ENCODE data around the gene BIRC6.
"Not testable (repeated sequence)": the region's sequence is repeated elsewhere in the genome, so short reads cannot be mapped to it uniquely, and the experiment has no call there.

Gene BIRC6

DNA sequence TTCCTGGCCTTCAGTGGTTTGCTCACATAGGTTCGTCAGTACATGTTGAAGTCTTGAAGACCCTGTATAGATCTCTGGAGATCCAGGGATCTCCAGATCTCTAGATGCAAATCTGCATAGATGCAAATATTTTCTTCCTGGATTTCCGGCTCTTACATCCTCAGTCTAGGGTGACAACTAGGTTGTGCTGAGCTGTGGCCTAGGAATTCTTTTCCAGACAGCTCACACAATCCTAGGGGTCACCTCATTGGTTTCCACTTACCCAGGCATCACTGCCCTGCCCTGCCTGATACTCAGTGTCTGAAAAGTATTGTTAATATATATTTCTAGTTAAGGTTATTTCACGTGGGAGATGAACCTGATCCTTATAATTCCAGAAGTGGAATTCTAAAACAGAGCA, 165.9 kb downstream of the BIRC6 start:
- no peak overlapping the region for H3K4me3 ChIP-seq (ENCODE audit: low read depth in 1 of 5, low read length in 5 of 5)
- no peaks in the 10 kb centered on the region for H3K9me3 ChIP-seq (ENCODE audit: control insufficient read depth in 5 of 5, low read length in 5 of 5)
- H3K36me3 ChIP-seq (ENCODE audit: control insufficient read depth in 5 of 5, insufficient read depth in 5 of 5, low read length in 5 of 5): peaks cover 43 to 62% (median 51%) of the 10 kb centered on the region in 5 donors

DNA sequence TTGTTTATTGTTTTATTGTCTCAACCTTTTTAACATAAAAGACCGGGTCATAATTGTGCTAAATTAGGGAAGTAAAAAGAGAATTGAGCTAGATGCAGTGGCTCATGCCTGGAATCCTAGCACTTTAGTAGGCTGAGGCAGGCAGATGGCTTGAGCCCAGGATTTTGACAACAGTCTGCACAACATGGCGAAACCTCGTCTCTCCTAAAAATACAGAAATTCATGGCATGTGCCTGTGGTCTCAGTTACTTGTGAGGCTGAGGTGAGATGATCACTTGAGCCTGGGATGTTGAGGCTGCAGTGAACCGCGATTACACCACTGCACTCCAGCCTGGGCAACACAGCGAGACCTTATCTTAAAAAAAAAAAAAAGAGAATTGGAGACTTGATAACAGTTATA, 166.9 kb downstream of the BIRC6 start:
- Histone ChIP-seq H3K27ac (ENCODE audit: low read depth, low read length) (no peak overlapping the region), H3K4me3 (ENCODE audit: low read depth in 1 of 5, low read length in 5 of 5) (no peak overlapping the region), H3K36me3 (ENCODE audit: control insufficient read depth in 5 of 5, insufficient read depth in 5 of 5, low read length in 5 of 5) (peaks cover 41 to 61% (median 48%) of the 10 kb centered on the region in 5 donors), H3K27me3 (ENCODE audit: control insufficient read depth in 5 of 5, insufficient read depth in 4 of 5, low read length in 5 of 5) (no peaks in the 10 kb centered on the region), H3K4me1 (ENCODE audit: control insufficient read depth in 5 of 5, insufficient read depth in 5 of 5, low read length in 5 of 5) (no peaks in the 10 kb centered on the region), H3K9ac (ENCODE audit: low read length in 5 of 5) (no peak overlapping the region), H3K9me3 (ENCODE audit: control insufficient read depth in 5 of 5, low read length in 5 of 5) (no peaks in the 10 kb centered on the region)

More for the DNA sequence above, 165.9 kb downstream of the BIRC6 start:
- Histone ChIP-seq H3K27me3 (ENCODE audit: control insufficient read depth in 5 of 5, insufficient read depth in 4 of 5, low read length in 5 of 5) (no peaks in the 10 kb centered on the region), H3K9ac (ENCODE audit: low read length in 5 of 5) (no peak overlapping the region), H3K4me1 (ENCODE audit: control insufficient read depth in 5 of 5, insufficient read depth in 5 of 5, low read length in 5 of 5) (no peaks in the 10 kb centered on the region), H3K27ac (ENCODE audit: low read depth, low read length) (no peak overlapping the region)

DNA sequence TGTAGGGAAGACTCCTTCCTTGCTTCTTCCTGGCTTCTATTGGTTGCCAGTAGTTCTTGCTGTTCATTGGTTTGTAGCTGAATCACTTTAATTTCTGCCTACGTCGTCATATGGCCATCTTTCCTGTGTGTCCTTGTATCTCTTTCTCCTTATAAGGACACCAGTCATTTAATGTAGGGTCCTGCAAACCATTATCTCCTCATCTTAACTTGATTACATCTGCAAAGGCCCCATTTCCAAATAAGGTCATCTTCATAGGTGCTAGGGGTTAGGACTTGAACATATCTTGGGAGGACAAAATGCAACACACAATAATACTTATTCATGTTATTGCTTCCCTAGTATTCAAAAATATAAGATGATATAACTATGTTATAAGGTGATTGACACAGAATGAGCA, 175.5 kb downstream of the BIRC6 start:
- no peaks in the 10 kb centered on the region for H3K9me3 ChIP-seq (ENCODE audit: control insufficient read depth in 5 of 5, low read length in 5 of 5)
- no peaks in the 10 kb centered on the region for H3K4me1 ChIP-seq (ENCODE audit: control insufficient read depth in 5 of 5, insufficient read depth in 5 of 5, low read length in 5 of 5)
- H3K36me3 ChIP-seq (ENCODE audit: control insufficient read depth in 5 of 5, insufficient read depth in 5 of 5, low read length in 5 of 5): peaks cover 25 to 43% (median 33%) of the 10 kb centered on the region in 5 donors

GRCh38 chr2:32532961-32533360, 176.1 kb downstream of the BIRC6 start:
- Histone ChIP-seq H3K9me3 (ENCODE audit: control insufficient read depth in 5 of 5, low read length in 5 of 5) (no peaks in the 10 kb centered on the region), H3K4me3 (ENCODE audit: low read depth in 1 of 5, low read length in 5 of 5) (no peak overlapping the region), H3K9ac (ENCODE audit: low read length in 5 of 5) (no peak overlapping the region), H3K4me1 (ENCODE audit: control insufficient read depth in 5 of 5, insufficient read depth in 5 of 5, low read length in 5 of 5) (no peaks in the 10 kb centered on the region), H3K36me3 (ENCODE audit: control insufficient read depth in 5 of 5, insufficient read depth in 5 of 5, low read length in 5 of 5) (peaks cover 23 to 37% (median 31%) of the 10 kb centered on the region in 5 donors), H3K27me3 (ENCODE audit: control insufficient read depth in 5 of 5, insufficient read depth in 4 of 5, low read length in 5 of 5) (no peaks in the 10 kb centered on the region), H3K27ac (ENCODE audit: low read depth, low read length) (no peak overlapping the region)

More for the DNA sequence above, 175.5 kb downstream of the BIRC6 start:
- no peak overlapping the region for H3K27ac ChIP-seq (ENCODE audit: low read depth, low read length)
- H3K9ac ChIP-seq (ENCODE audit: low read length in 5 of 5): no peak overlapping the region
- H3K27me3 ChIP-seq (ENCODE audit: control insufficient read depth in 5 of 5, insufficient read depth in 4 of 5, low read length in 5 of 5): no peaks in the 10 kb centered on the region
- H3K4me3 ChIP-seq (ENCODE audit: low read depth in 1 of 5, low read length in 5 of 5): no peak overlapping the region

DNA sequence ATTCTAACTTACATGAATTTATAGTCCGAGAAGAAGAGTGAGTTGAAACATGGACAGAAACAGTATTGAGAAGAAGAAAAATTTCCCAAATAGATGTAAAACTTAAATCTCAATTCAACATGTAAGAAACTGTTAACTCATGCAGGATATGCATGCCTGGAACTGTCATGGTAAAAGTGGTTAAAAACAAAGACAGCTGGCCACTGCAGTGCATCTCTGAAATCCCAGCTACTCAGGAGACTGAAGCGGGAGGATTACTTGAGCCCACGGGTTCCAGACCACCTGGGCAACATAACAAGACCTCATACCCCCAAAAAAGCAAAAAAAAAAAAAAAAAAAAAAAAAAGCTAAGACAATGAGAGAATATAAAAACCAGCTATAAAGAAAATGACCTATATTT, 178.0 kb downstream of the BIRC6 start:
- H3K27ac ChIP-seq (ENCODE audit: low read depth, low read length): no peak overlapping the region
- H3K36me3 ChIP-seq (ENCODE audit: control insufficient read depth in 5 of 5, insufficient read depth in 5 of 5, low read length in 5 of 5): peaks cover 21 to 31% (median 24%) of the 10 kb centered on the region in 5 donors
- no peaks in the 10 kb centered on the region for H3K27me3 ChIP-seq (ENCODE audit: control insufficient read depth in 5 of 5, insufficient read depth in 4 of 5, low read length in 5 of 5)
- no peak overlapping the region for H3K9ac ChIP-seq (ENCODE audit: low read length in 5 of 5)
- no peaks in the 10 kb centered on the region for H3K9me3 ChIP-seq (ENCODE audit: control insufficient read depth in 5 of 5, low read length in 5 of 5)
- H3K4me1 ChIP-seq (ENCODE audit: control insufficient read depth in 5 of 5, insufficient read depth in 5 of 5, low read length in 5 of 5): no peaks in the 10 kb centered on the region
- no peak overlapping the region for H3K4me3 ChIP-seq (ENCODE audit: low read depth in 1 of 5, low read length in 5 of 5)

GRCh38 chr2:32538735-32539134, 181.9 kb downstream of the BIRC6 start:
- no peak overlapping the region for H3K27ac ChIP-seq (ENCODE audit: low read depth, low read length)

GRCh38 chr2:32552483-32552882, 195.7 kb downstream of the BIRC6 start:
- H3K4me1 ChIP-seq (ENCODE audit: control insufficient read depth in 5 of 5, insufficient read depth in 5 of 5, low read length in 5 of 5); H3K27me3 ChIP-seq (ENCODE audit: control insufficient read depth in 5 of 5, insufficient read depth in 4 of 5, low read length in 5 of 5); H3K27ac ChIP-seq (ENCODE audit: low read depth, low read length); H3K9me3 ChIP-seq (ENCODE audit: control insufficient read depth in 5 of 5, low read length in 5 of 5); H3K9ac ChIP-seq (ENCODE audit: low read length in 5 of 5); H3K4me3 ChIP-seq (ENCODE audit: low read depth in 1 of 5, low read length in 5 of 5): not testable (repeated sequence)
- H3K36me3 ChIP-seq (ENCODE audit: control insufficient read depth in 5 of 5, insufficient read depth in 5 of 5, low read length in 5 of 5): peaks cover 6 to 17% (median 11%) of the 10 kb centered on the region in 5 donors

More at GRCh38 chr2:32538735-32539134, 181.9 kb downstream of the BIRC6 start:
- Histone ChIP-seq H3K36me3 (ENCODE audit: control insufficient read depth in 5 of 5, insufficient read depth in 5 of 5, low read length in 5 of 5) (peaks cover 8 to 15% (median 9%) of the 10 kb centered on the region in 5 donors), H3K9me3 (ENCODE audit: control insufficient read depth in 5 of 5, low read length in 5 of 5) (no peaks in the 10 kb centered on the region), H3K4me1 (ENCODE audit: control insufficient read depth in 5 of 5, insufficient read depth in 5 of 5, low read length in 5 of 5) (no peaks in the 10 kb centered on the region), H3K27me3 (ENCODE audit: control insufficient read depth in 5 of 5, insufficient read depth in 4 of 5, low read length in 5 of 5) (no peaks in the 10 kb centered on the region), H3K4me3 (ENCODE audit: low read depth in 1 of 5, low read length in 5 of 5) (no peak overlapping the region), H3K9ac (ENCODE audit: low read length in 5 of 5) (no peak overlapping the region)

- H3K36me3 ChIP-seq (ENCODE audit: control insufficient read depth in 5 of 5, insufficient read depth in 5 of 5, low read length in 5 of 5): peaks cover under 1 to 7% (median 5%) of the 10 kb centered on the region in 5 donors
- no peak overlapping the region for H3K4me3 ChIP-seq (ENCODE audit: low read depth in 1 of 5, low read length in 5 of 5)
- no peak overlapping the region for H3K9ac ChIP-seq (ENCODE audit: low read length in 5 of 5)
- no peak overlapping the region for H3K27ac ChIP-seq (ENCODE audit: low read depth, low read length)
- H3K9me3 ChIP-seq (ENCODE audit: control insufficient read depth in 5 of 5, low read length in 5 of 5): no peaks in the 10 kb centered on the region
- no peaks in the 10 kb centered on the region for H3K27me3 ChIP-seq (ENCODE audit: control insufficient read depth in 5 of 5, insufficient read depth in 4 of 5, low read length in 5 of 5)
- H3K4me1 ChIP-seq (ENCODE audit: control insufficient read depth in 5 of 5, insufficient read depth in 5 of 5, low read length in 5 of 5): peaks cover 0 to 2% (median 0%) of the 10 kb centered on the region in 5 donors
Observed at GRCh38 chr2:32553829-32554432, 197.1 kb downstream of the BIRC6 start.

GRCh38 chr2:32558492-32558891, 201.7 kb downstream of the BIRC6 start:
- H3K27me3 ChIP-seq (ENCODE audit: control insufficient read depth in 5 of 5, insufficient read depth in 4 of 5, low read length in 5 of 5): no peaks in the 10 kb centered on the region
- peaks cover 0 to 12% (median 3%) of the 10 kb centered on the region in 5 donors for H3K36me3 ChIP-seq (ENCODE audit: control insufficient read depth in 5 of 5, insufficient read depth in 5 of 5, low read length in 5 of 5)
- H3K9ac ChIP-seq (ENCODE audit: low read length in 5 of 5): peak overlapping the region in 1 of 5 donors; percentile 16
- H3K27ac ChIP-seq (ENCODE audit: low read depth, low read length): no peak overlapping the region
- no peak overlapping the region for H3K4me3 ChIP-seq (ENCODE audit: low read depth in 1 of 5, low read length in 5 of 5)
- H3K4me1 ChIP-seq (ENCODE audit: control insufficient read depth in 5 of 5, insufficient read depth in 5 of 5, low read length in 5 of 5): peaks cover 0 to 8% (median 0%) of the 10 kb centered on the region in 5 donors
- no peaks in the 10 kb centered on the region for H3K9me3 ChIP-seq (ENCODE audit: control insufficient read depth in 5 of 5, low read length in 5 of 5)

DNA sequence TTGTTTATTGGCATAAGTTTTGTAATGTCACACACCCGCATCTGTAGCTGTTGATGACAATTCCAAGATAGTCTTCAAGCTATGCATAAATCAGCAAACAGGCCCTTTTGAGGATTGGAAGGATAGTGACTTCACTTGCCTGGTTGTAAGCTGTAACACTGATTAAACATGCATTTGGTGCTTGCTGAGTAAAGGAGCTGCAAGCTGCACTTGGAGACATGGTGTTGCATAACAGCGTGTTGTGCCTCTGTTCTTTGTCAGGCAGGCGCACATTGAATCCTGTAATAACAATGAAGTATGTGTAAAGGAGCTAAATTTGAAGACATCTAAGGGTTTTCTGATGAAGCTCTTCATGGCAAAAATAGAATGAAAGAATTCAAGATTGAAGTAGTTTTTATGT, 202.3 kb downstream of the BIRC6 start:
- Histone ChIP-seq H3K4me3 (ENCODE audit: low read depth in 1 of 5, low read length in 5 of 5) (no peak overlapping the region), H3K36me3 (ENCODE audit: control insufficient read depth in 5 of 5, insufficient read depth in 5 of 5, low read length in 5 of 5) (peaks cover 0 to 12% (median 3%) of the 10 kb centered on the region in 5 donors), H3K27me3 (ENCODE audit: control insufficient read depth in 5 of 5, insufficient read depth in 4 of 5, low read length in 5 of 5) (no peaks in the 10 kb centered on the region), H3K9me3 (ENCODE audit: control insufficient read depth in 5 of 5, low read length in 5 of 5) (no peaks in the 10 kb centered on the region), H3K4me1 (ENCODE audit: control insufficient read depth in 5 of 5, insufficient read depth in 5 of 5, low read length in 5 of 5) (peaks cover 0 to 8% (median 0%) of the 10 kb centered on the region in 5 donors), H3K9ac (ENCODE audit: low read length in 5 of 5) (no peak overlapping the region), H3K27ac (ENCODE audit: low read depth, low read length) (no peak overlapping the region)

Measured in subcutaneous abdominal adipose tissue (tissue), 5 donors.